ENCODE results near the gene WDR70. TPM values are rescaled to one million over a fixed set of nuclear protein-coding genes. Genes with fewer than 3 reads are reported as not detected.

The WDR70 gene
- total RNA-seq, 1 experiment from 2014 or later, result 31.3 TPM

DNA sequence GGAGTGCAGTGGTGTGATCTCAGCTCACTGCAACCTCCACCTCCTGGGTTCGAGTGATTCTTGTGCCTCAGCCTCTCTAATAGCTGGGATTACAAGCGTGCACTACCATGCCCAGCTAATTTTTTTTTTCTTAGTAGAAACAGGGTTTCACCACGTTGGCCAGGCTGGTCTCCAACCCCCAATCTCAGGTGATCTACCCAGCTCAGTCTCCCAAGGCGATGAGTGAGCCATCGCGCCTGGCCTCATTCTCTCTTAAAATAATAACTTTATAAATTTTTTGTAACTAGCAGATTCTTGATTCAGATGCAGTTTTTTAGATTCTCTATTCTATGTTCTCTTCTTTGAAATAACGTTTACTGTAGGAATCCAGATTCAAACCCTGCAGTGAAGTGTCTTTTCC is 333.6 kb downstream of the WDR70 start:
- CTCF ChIA-PET, result no interaction called here
- no peaks in the 10 kb centered on the region for H3K9me3 Mint-ChIP-seq (ENCODE audit: unreplicated experiment)
- TF ChIP-seq CTCF (IDR thresholded peaks at IDR 0.05; ENCODE audit: unreplicated experiment), result no peak
- intact Hi-C loops (cut with micrococcal nuclease), result no loop called here
- H3K27ac Mint-ChIP-seq (ENCODE audit: low read depth, unreplicated experiment), result no peak overlapping the region
- peaks cover 8% of the 10 kb centered on the region for H3K4me1 Mint-ChIP-seq (ENCODE audit: insufficient read depth, unreplicated experiment)
- BruUV-seq (replicated peaks), result no TSS peak
- H3K27me3 Mint-ChIP-seq (ENCODE audit: insufficient read depth, unreplicated experiment), result no peaks in the 10 kb centered on the region
- H3K36me3 Mint-ChIP-seq (ENCODE audit: insufficient read depth, unreplicated experiment), result peaks cover 4% of the 10 kb centered on the region
- DNase-seq (ENCODE audit: unreplicated experiment), result no peak
- H3K4me3 Mint-ChIP-seq (ENCODE audit: unreplicated experiment), result no peak overlapping the region
- POLR2A ChIA-PET, result interaction anchor here (1.0 kb wide), 1 partner anchor 10 kb away, joined by 4 read pairs; no protein-coding TSS in a partner anchor

DNA sequence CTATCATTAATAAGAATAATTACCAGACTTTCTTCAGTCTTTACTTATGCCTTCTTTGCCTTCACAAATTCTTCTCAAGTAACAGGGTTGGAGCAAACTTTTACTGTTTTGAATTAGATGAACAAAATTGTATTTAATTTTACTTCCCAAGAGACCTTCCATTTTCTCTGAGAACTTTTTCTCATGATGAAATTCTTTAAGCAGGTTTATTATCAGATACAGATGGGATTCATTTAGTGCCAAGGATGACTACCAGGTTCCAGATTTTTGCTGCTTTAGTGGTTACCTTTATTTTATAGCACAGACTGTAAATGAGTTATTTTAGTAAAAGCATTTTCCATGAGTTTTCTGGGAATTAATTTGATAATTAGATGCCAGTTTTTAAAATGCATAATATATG is 335.6 kb downstream of the WDR70 start:
- Mint-ChIP-seq H3K27me3 (ENCODE audit: insufficient read depth, unreplicated experiment) (no peaks in the 10 kb centered on the region), H3K27ac (ENCODE audit: low read depth, unreplicated experiment) (no peak overlapping the region), H3K4me3 (ENCODE audit: unreplicated experiment) (no peak overlapping the region), H3K36me3 (ENCODE audit: insufficient read depth, unreplicated experiment) (peaks cover 6% of the 10 kb centered on the region), H3K9me3 (ENCODE audit: unreplicated experiment) (no peaks in the 10 kb centered on the region), H3K4me1 (ENCODE audit: insufficient read depth, unreplicated experiment) (peaks cover 13% of the 10 kb centered on the region)
- TF ChIP-seq CTCF (IDR thresholded peaks at IDR 0.05; ENCODE audit: unreplicated experiment), result no peak
- DNase-seq (ENCODE audit: unreplicated experiment), result no peak
- no TSS peak for BruUV-seq (replicated peaks)
- intact Hi-C loops (cut with micrococcal nuclease), result no loop called here
- ChIA-PET CTCF (no interaction called here), POLR2A (no interaction called here)

DNA sequence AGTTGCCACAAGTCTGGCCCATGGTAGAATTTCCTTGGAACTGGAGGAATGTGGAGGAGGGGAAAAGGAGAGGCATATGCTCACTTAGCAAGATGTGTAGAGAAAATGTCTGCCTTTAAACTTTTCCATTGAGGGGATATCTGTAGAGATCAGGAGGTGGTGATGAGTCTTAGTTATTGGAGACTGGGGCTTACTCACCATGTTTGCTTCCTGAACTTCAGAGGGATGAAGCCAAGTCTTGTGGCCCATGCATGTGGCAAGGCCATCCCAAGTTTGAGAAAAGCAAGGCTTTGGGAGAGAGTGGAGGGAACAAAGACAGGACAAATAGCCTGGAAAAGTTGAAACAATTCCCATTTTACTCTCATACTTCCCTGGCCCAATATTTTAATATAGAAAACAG is 336.2 kb downstream of the WDR70 start:
- H3K4me3 Mint-ChIP-seq (ENCODE audit: unreplicated experiment), result no peak overlapping the region

GRCh38 chr5:37715992-37716391 is 336.9 kb downstream of the WDR70 start:
- DNase-seq (ENCODE audit: unreplicated experiment), result no peak
- Mint-ChIP-seq H3K4me1 (ENCODE audit: insufficient read depth, unreplicated experiment) (peaks cover 13% of the 10 kb centered on the region), H3K9me3 (ENCODE audit: unreplicated experiment) (no peaks in the 10 kb centered on the region), H3K4me3 (ENCODE audit: unreplicated experiment) (no peak overlapping the region), H3K27me3 (ENCODE audit: insufficient read depth, unreplicated experiment) (no peaks in the 10 kb centered on the region), H3K36me3 (ENCODE audit: insufficient read depth, unreplicated experiment) (peaks cover 5% of the 10 kb centered on the region), H3K27ac (ENCODE audit: low read depth, unreplicated experiment) (no peak overlapping the region)
- TF ChIP-seq CTCF (IDR thresholded peaks at IDR 0.05; ENCODE audit: unreplicated experiment), result no peak
- BruUV-seq (replicated peaks), result no TSS peak
- intact Hi-C loops (cut with micrococcal nuclease), result no loop called here
- ChIA-PET CTCF (no interaction called here), POLR2A (no interaction called here)

More for the DNA sequence above, 336.2 kb downstream of the WDR70 start:
- no peaks in the 10 kb centered on the region for H3K27me3 Mint-ChIP-seq (ENCODE audit: insufficient read depth, unreplicated experiment)
- no TSS peak for BruUV-seq (replicated peaks)
- DNase-seq (ENCODE audit: unreplicated experiment), result no peak
- H3K27ac Mint-ChIP-seq (ENCODE audit: low read depth, unreplicated experiment), result no peak overlapping the region
- ChIA-PET CTCF (no interaction called here), POLR2A (no interaction called here)
- no peaks in the 10 kb centered on the region for H3K9me3 Mint-ChIP-seq (ENCODE audit: unreplicated experiment)
- no peak for TF ChIP-seq CTCF (IDR thresholded peaks at IDR 0.05; ENCODE audit: unreplicated experiment)
- peaks cover 13% of the 10 kb centered on the region for H3K4me1 Mint-ChIP-seq (ENCODE audit: insufficient read depth, unreplicated experiment)
- intact Hi-C loops (cut with micrococcal nuclease), result no loop called here
- H3K36me3 Mint-ChIP-seq (ENCODE audit: insufficient read depth, unreplicated experiment), result peaks cover 5% of the 10 kb centered on the region
